Neural crest cell (in vitro differentiated cells): ENCODE results near the gene ADCK2. TPM values are rescaled to one million over a fixed set of nuclear protein-coding genes. Genes with fewer than 3 reads are reported as not detected.
"Not testable (repeated sequence)": the region's sequence is repeated elsewhere in the genome, so short reads cannot be mapped to it uniquely, and the experiment has no call there.

Experiments
- DNase-seq: peaks from one replicate; pipeline ENCODE4 v3.0.0; 2021; ENCODE audit warnings: low read depth, mixed read lengths, low spot score
- H3K27ac Mint-ChIP-seq: one replicate; pipeline ENCODE4 v1.8.0; 2021; ENCODE audit warnings: mild to moderate bottlenecking, mixed read lengths; ENCODE audit not compliant: unreplicated experiment
- H3K27me3 Mint-ChIP-seq: 2 replicates; pipeline ENCODE4 v1.8.0; 2021; ENCODE audit warnings: low read depth, mild to moderate bottlenecking, mixed read lengths
- H3K36me3 Mint-ChIP-seq: 2 replicates; pipeline ENCODE4 v1.8.0; 2021; ENCODE audit warnings: low read depth, mild to moderate bottlenecking, mixed read lengths
- H3K4me1 Mint-ChIP-seq: 2 replicates; pipeline ENCODE4 v1.8.0; 2021; ENCODE audit warnings: mixed read lengths
- H3K4me3 Mint-ChIP-seq: one replicate; pipeline ENCODE4 v1.8.0; 2021; ENCODE audit warnings: mild to moderate bottlenecking, mixed read lengths
- H3K9me3 Mint-ChIP-seq: 2 replicates; pipeline ENCODE4 v1.8.0; 2021; ENCODE audit warnings: mixed read lengths
- total RNA-seq: library from RNA; stranded (reverse); gene quantifications from 2 replicates; pipeline ENCODE4 v1.2.1, GENCODE V29; 2021
- TF ChIP-seq, protein P1 (sequence below): fragments of 200-600 bp; sonication (generic); conservative IDR thresholded peaks from 2 replicates; pipeline ENCODE4 v1.5.0; 2021; ENCODE audit warnings: antibody characterized with exemption, mild to moderate bottlenecking

ADCK2 gene
- total RNA-seq, 1 donor from 2014 or later: 14.2 TPM

- H3K4me1 Mint-ChIP-seq: peaks cover 32% of the 10 kb centered on the region
- TF ChIP-seq, protein P1, sequence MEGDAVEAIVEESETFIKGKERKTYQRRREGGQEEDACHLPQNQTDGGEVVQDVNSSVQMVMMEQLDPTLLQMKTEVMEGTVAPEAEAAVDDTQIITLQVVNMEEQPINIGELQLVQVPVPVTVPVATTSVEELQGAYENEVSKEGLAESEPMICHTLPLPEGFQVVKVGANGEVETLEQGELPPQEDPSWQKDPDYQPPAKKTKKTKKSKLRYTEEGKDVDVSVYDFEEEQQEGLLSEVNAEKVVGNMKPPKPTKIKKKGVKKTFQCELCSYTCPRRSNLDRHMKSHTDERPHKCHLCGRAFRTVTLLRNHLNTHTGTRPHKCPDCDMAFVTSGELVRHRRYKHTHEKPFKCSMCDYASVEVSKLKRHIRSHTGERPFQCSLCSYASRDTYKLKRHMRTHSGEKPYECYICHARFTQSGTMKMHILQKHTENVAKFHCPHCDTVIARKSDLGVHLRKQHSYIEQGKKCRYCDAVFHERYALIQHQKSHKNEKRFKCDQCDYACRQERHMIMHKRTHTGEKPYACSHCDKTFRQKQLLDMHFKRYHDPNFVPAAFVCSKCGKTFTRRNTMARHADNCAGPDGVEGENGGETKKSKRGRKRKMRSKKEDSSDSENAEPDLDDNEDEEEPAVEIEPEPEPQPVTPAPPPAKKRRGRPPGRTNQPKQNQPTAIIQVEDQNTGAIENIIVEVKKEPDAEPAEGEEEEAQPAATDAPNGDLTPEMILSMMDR: no peak
- no peaks in the 10 kb centered on the region for H3K9me3 Mint-ChIP-seq
- peak overlapping the region; percentile 54 for H3K4me3 Mint-ChIP-seq
- DNase-seq: no peak
- peak overlapping the region; percentile 57 for H3K27ac Mint-ChIP-seq
- H3K27me3 Mint-ChIP-seq: peaks cover 4% of the 10 kb centered on the region
- no peaks in the 10 kb centered on the region for H3K36me3 Mint-ChIP-seq
Measured at GRCh38 chr7:140643416-140643815, 29.3 kb upstream of the ADCK2 start.

- not testable (repeated sequence) for H3K27me3 Mint-ChIP-seq, H3K36me3 Mint-ChIP-seq, H3K27ac Mint-ChIP-seq, H3K4me3 Mint-ChIP-seq, DNase-seq, H3K9me3 Mint-ChIP-seq
- peaks cover 22% of the 10 kb centered on the region for H3K4me1 Mint-ChIP-seq
Measured at GRCh38 chr7:140644761-140645160, 28.0 kb upstream of the ADCK2 start.

- H3K27ac Mint-ChIP-seq: no peak overlapping the region
- H3K4me1 Mint-ChIP-seq: peaks cover 20% of the 10 kb centered on the region
- H3K36me3 Mint-ChIP-seq: no peaks in the 10 kb centered on the region
- no peak for DNase-seq
- H3K9me3 Mint-ChIP-seq: no peaks in the 10 kb centered on the region
- H3K4me3 Mint-ChIP-seq: no peak overlapping the region
- H3K27me3 Mint-ChIP-seq: peaks cover 2% of the 10 kb centered on the region
- TF ChIP-seq, protein P1: peak; percentile 48
Measured at GRCh38 chr7:140645166-140645900, 27.4 kb upstream of the ADCK2 start.

DNA sequence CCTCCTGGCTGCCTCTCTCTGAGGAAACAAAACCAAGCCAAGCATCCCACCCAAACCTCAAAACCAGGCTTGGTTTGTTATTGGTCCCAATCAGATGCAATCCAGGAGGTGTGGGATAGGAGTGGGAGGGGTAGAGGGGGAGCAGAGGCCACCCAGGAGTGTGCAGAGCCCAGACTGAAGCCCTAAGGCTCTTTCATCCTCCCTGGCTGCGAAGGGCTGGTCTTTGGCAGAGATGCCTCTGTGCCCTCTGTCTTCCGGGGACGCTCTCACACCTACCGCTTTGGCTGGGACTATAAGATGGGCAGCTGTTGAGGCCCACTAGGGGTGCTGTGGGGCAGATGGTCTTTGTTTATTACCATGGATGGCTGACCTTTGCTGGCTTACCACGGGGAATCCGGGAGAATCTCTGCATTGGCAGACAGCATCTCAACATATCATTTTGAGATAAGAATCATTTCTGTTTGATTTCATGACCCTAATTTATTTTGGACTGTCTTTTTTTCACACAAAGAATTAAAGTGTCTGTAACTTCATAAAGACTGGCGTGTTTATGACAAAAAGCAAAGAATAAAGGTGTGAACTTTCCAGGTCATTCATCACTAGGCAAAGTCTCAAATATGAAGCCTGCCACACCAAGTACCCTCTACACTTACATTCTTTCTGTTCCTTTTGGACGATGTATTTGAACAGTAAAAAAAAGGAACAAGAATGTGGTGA lies 25.7 kb upstream of the ADCK2 start:
- DNase-seq: peak; percentile 49
- Mint-ChIP-seq H3K27me3 (no peaks in the 10 kb centered on the region), H3K36me3 (no peaks in the 10 kb centered on the region), H3K4me3 (peak overlapping the region; percentile 39), H3K4me1 (peaks cover 14% of the 10 kb centered on the region), H3K9me3 (no peaks in the 10 kb centered on the region), H3K27ac (peak overlapping the region; percentile 91)
- TF ChIP-seq, protein P1: peak; percentile 62

GRCh38 chr7:140649556-140650205 lies 23.1 kb upstream of the ADCK2 start:
- H3K9me3 Mint-ChIP-seq: no peaks in the 10 kb centered on the region

More at GRCh38 chr7:140649556-140650205, 23.1 kb upstream of the ADCK2 start:
- Mint-ChIP-seq H3K27me3 (no peaks in the 10 kb centered on the region), H3K36me3 (no peaks in the 10 kb centered on the region), H3K4me3 (no peak overlapping the region), H3K4me1 (peaks cover 17% of the 10 kb centered on the region), H3K27ac (no peak overlapping the region)
- TF ChIP-seq, protein P1: no peak
- DNase-seq: no peak
